ENCODE results near the gene CDC14B. TPM values are rescaled to one million over a fixed set of nuclear protein-coding genes. Genes with fewer than 3 reads are reported as not detected.
"Not testable (repeated sequence)": the region's sequence is repeated elsewhere in the genome, so short reads cannot be mapped to it uniquely, and the experiment has no call there.

Gene CDC14B
- total RNA-seq, 1 donor from 2014 or later: 15.1 TPM

DNA sequence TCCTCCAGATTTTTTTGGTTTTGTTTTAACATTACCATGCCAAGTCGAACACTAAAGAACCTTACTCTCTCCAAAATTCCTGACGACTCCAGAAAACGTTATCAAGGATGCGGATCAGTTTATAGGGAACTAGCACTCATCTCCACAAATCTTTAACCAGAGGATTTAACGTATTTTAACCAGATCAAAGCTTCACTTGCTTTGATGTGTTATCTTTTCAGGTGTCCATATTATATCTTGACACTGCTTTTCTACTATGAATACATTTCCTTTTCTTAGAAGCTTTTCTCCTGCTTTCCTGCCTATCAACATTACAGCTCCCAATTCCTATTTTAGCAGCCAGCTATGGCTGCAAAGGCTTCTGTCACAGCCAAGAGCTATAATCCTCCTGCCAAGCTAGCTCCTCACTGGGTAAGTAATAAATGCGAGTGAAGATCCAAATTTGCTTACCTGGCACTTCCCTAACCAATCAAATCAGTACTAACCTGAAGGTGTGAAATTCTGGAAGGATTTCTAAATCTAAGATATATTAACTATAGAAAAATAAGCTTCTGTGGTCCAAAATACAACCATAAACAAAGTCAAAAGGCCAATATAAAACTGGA is 60.2 kb downstream of the CDC14B start:
- intact Hi-C loops (cut with DNase I): no loop called here
- DNase-seq (no peak), ATAC-seq (ENCODE audit: poor library complexity) (peak; percentile 40)

DNA sequence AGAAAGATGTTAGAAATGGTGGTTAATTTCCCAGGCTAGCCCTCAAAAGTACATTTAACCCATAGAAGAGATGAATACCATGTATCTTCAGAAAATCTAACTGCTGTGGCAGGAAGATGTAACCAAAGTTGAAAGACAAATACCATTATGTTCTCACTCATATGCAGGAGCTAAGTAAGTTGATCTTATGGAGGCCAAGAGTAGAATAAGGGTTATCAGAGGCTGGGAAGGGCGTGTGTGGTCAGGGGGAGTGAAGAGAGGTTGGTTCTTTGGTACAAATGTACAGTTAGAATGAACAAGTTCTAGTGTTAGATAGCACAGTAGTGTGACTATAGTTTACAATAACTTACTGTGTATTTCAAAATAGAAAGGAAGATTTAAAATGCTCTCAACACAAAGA is 61.7 kb downstream of the CDC14B start:
- ATAC-seq (ENCODE audit: poor library complexity): no peak
- no peak for DNase-seq
- intact Hi-C loops (cut with DNase I): no loop called here

DNA sequence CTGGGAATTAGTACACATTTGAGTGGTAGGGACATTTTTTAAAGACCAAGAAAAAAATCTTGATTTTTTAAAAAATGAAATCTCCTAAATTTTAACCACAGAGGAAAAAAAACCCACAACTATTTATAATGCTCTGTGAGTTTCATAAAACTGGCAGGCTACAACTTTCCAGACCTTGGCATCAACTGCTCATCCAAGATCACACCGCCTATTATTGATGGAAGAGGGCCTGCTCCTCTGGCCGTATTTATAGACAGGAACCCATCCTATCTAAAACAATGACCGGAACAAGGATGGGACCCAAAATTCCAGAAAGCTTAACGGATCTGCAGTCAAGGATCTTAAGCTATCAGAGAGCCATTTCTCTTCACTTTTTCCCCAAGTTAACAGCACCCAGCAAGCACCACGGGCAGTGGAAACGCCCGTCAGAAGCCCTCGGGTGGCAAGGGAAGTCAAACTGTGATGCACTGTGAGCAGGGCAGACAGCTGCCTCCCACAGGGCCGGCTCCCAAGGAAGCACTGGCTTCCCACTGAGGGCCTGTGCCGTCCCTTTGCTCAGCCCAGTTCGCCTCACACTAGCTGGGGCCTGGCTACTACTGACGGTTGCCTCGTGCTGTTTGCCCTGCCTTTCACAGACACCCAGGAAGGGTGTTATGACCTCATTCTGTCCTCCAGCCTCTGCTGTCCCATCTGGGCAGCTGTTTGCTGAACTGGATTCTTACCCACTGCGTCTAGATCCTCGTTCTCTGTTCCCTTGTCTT is 62.8 kb downstream of the CDC14B start:
- intact Hi-C loops (cut with DNase I): no loop called here
- ATAC-seq (ENCODE audit: poor library complexity): peak; percentile 60
- DNase-seq: peak; percentile 42

DNA sequence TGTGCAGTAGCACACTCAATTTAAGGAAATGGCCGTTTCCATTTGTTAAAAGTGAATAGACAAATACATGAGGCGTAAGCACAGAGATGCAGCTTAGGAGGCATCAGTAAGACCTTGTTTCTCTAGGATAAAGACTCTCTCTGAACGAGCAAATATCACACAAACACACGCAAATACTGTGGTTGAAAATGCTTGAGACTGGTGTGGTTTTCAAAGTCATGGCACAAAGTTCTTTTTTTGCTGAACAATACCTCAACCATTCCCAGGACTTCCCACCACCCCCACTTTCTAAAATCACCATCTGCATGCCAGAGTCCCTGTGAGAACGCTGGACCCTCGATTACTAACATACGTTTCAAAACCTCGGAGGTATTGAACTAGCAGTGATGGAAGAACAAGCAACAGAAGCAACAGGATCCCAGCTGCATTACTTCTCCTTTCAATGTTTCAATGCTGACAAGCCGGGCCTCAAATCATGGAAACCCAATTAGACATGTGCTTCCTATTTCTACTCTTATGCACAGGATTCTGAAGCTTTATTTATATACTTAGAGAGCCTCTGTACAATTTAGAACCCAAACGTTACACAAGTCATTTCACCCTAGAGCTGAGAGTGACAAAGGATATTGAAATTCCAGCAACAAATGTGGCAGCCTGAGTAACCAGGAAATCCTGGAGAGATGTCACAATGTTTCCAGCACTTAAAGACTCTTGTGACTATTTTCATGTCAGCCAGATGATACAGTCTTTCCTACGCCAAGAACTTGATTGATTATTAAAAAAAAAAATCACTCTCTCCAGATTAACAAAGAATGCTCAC is 63.9 kb downstream of the CDC14B start:
- ATAC-seq (ENCODE audit: poor library complexity) (peak; percentile 51), DNase-seq (no peak)
- intact Hi-C loops (cut with DNase I): no loop called here

DNA sequence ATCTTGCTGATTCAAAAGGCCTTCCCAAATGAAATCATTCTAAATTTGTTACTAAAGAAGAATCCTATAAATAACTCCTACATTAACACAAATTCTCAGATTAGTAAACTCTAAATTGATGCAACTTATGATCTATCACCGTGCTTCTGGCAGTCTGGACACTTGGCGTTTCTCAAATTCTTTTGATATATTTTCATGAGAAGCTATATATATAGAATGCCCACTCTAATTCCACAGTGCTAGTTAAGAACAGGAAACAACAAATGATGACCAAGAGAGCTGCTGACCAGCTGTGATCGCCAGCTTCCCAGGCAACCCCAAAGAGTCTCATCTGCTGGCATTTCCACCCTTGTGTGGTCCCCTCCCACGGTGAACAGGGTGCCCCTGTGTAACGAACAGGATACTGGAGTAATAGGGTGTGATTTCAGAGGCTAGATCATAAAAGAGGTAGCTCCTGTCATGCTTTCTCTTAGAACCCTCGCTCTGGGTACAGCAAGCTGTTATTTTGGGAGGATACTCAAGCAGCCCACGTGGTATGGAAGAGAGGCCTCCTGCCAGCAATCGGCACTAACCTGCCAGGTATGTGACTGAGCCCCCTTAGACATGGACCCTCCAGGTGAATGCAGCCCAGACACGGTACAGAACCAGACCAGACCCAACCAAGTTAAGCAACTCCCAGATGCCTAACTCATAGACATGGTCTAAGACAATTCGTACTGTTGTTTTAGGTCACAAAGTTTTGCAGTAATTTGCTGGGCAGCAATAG is 64.7 kb downstream of the CDC14B start:
- DNase-seq: no peak
- intact Hi-C loops (cut with DNase I): no loop called here
- ATAC-seq (ENCODE audit: poor library complexity): peak; percentile 36

DNA sequence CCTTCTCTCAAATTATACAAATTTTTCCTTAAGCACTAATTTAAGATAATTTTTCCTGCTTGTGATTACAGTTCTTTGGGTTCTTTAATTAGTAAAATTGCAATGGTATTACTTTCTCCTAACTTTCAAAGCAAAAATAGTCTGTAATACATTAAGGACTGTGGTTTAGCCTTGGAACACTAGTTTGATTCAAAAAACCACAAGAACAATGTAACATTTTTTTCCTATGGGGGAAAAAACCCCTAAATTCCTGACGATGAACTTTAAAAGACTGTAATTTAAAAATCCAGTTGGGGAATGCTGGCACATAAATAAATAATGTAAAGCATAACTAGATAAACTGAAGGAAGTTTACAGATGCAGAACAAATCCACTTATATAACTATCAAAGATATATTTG is 65.3 kb downstream of the CDC14B start:
- no peak for DNase-seq
- no peak for ATAC-seq (ENCODE audit: poor library complexity)
- intact Hi-C loops (cut with DNase I): no loop called here

DNA sequence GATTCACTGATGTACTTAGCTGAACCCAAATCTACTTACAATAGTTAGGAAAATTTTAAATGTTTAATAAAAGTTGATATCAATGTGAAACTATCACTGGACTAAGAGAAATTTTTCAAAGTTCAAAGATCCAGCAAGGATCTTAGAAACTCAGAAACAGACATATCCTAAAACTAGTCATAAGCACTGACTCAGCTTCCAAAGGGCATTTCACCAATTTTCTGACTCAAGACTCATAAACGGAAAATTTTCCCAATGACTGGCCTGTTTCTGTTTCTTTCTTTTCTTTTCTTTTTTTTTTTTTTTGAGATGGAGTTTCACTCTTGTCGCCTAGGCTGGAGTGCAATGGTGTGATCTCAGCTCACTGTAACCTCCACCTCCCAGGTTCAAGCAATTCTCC is 66.6 kb downstream of the CDC14B start:
- ATAC-seq (ENCODE audit: poor library complexity): no peak
- DNase-seq: no peak
- intact Hi-C loops (cut with DNase I): no loop called here

DNA sequence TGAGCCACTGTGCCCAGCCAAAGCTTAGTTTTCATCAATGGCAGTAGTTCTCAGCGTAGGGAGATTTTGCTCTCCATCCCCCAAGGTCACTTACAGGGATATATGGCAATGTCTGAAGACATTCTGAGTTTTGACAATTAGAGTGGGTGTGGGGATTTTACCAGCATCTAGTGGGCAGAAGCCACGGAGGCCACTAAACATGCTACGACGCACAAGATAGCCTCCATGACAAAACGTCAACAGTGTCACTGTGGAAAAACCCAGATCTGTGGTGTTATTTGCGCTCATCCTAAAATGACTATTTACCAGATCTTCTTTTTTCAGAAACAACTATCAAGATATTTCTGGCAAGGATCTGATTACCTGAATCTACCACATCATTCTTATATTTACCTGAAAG is 68.2 kb downstream of the CDC14B start:
- intact Hi-C loops (cut with DNase I): no loop called here
- no peak for ATAC-seq (ENCODE audit: poor library complexity)

DNA sequence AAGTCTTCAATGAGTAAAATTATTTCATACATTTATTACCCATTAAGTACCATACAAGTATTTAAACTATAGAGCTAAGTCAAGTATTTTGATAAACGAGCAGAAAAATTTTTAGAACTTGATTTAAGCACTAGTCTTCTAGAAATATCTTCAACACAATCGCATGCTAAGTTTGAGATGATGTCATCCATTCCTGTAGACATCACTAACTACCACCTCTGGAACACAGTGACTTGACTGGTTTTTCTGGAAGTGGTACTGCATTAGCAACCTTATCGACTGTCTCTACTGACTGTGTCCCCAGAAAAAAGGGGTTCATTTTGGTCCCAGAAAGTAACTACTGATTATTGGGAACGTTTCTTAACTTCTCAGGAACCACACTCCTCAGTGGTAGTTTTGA is 69.0 kb downstream of the CDC14B start:
- no peak for DNase-seq
- ATAC-seq (ENCODE audit: poor library complexity): no peak
- intact Hi-C loops (cut with DNase I): no loop called here

More for the DNA sequence above, 68.2 kb downstream of the CDC14B start:
- DNase-seq: no peak

DNA sequence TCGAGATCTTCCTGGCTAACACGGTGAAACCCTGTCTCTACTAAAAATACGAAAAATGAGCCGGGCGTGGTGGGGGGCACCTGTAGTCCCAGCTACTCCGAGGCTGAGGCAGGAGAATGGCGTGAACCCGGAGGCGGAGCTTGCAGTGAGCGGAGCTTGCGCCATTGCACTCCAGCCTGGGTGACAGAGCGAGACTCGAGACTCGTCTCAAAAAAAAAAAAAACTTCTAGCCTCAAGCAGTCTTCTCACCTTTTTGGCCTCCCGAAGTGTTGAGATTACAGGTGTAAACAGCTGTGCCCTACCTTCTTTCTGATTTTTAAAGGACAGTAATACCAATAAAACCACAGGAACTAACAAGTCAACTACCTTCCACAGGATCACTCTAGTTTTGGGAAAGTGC is 76.5 kb downstream of the CDC14B start:
- intact Hi-C loops (cut with DNase I); DNase-seq; ATAC-seq (ENCODE audit: poor library complexity): not testable (repeated sequence)

DNA sequence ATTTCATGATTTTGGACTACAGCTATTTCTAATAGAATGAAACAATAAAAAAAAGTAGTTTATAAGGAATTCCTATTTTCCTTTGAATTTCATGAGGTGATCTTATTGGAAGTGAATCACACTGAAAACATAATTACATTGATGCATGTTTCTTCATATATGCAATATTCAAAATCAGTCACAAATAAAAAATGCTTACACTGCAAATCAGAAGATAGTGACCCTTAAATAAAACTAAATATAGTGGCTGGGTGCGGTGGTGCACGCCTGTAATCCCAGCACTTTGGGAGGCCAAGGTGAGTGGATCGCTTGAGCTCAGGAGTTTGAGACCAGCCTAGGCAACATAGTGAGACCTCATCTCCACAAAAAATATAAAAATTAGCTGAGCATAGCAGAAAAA is 79.5 kb downstream of the CDC14B start:
- no peak for DNase-seq
- ATAC-seq (ENCODE audit: poor library complexity): no peak
- intact Hi-C loops (cut with DNase I): no loop called here

DNA sequence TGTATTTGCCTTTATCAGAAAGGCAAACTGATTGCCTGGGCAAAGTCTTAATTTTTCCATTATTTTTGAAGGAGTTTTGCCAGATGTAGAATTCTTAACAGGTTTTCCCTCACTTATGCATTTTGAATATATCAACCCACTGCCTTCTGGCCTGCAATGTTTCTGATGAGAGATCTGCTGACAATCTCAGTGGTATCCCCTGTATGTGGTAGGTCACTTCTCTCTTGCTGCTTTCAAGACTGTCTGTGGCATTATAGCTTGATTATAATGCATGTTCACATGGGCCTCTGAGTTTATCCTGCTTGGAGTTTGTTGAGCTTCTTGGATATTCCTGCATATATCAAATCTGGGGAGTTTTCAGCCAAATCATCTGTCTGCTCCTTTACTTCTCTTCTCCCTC is 87.5 kb downstream of the CDC14B start:
- intact Hi-C loops (cut with DNase I): no loop called here
- ATAC-seq (ENCODE audit: poor library complexity) (no peak), DNase-seq (no peak)

DNA sequence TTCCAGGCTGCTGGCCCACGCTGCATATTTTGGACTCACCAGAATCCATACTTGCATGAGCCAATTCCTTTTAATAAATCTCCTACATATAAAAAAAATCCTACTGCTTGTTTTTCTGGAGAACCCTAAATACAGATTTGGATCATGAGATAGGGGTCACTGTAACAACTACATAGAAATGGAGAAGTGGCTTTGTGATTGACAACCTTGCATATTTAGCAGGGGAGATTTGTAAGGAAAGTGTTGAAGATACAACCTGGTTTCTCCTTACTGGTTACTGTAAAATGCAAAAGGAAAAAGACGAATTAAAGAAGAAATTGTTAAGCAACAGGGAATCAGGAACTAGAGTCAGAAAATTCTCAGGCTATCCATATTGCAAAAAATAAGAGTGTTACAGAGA is 94.9 kb downstream of the CDC14B start:
- intact Hi-C loops (cut with DNase I): no loop called here
- DNase-seq (no peak), ATAC-seq (ENCODE audit: poor library complexity) (no peak)

DNA sequence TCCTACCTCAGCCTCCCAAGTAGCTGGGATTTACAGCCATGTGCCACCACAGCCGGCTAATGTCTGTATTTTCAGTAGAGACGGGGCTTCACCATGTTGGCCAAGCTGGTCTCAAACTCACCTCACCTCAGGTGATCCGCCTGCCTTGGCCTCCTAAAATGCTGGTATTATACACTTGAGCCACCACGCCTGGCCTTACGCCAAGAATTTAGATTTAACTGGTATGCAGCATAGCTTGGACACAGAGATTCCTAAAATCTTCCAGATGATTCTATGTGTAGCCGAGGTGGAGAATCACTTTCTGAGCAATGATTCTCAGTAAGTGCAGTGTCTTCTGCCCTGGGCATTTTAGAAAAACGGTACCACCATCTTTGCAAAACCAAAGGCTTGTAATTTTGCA is 95.6 kb downstream of the CDC14B start:
- intact Hi-C loops (cut with DNase I): no loop called here
- no peak for ATAC-seq (ENCODE audit: poor library complexity)
- no peak for DNase-seq

DNA sequence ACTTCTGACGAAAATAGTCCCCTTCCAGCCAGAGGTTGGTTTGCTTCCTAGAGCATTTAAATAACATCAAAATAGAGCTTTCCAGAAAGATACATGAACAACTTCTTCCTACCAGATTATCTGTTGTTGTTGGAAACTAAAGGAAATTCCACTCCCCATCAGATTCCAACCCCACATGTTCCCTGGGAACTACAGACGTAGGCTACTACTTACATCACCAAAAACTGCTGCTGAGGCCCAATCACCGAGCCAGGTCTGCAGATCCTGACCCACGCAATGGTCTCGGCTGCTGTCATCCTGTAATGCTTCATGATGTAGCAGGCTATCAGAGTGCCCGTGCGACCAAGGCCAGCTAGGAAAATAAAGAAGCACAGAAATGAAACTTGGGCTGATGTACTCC is 96.3 kb downstream of the CDC14B start:
- DNase-seq: peak; percentile 68
- intact Hi-C loops (cut with DNase I): no loop called here
- ATAC-seq (ENCODE audit: poor library complexity): peak; percentile 85

DNA sequence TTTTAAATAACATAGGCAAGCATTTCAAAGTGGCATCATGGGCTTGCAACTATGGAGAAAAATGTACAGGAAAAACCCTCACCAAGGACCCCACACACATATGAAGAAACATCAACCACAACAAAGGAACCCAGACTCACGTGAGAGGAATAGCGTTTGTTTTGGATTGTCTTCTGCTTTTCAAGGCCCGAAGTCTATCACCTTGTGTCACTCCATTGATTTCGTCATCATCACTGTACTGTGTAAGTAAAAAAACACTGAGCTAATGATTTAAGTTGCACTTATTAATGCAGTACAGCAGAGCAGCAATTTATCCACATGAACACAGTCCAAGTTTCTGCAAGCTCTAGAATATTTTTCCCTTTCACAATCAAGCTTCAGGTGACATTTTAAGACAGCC is 97.3 kb downstream of the CDC14B start:
- ATAC-seq (ENCODE audit: poor library complexity) (no peak), DNase-seq (no peak)
- intact Hi-C loops (cut with DNase I): no loop called here

DNA sequence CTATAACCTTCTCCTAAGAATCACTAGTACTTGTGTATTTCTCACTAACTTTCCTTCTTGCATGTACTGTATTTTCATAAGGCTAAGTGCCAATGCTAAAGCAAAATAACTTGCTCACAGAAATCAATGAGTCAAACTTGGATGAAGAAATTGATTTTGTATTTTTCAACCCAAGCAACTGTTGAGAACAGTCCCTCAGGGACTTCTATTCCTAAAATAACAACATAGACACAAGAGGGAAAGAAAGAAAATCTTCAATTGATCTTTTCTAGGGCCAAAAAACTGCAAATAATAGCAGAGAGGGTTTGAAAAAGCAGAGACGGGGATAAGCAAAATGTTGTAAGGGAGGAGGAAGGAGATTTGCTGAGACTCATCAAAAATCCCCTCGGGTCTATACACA is 99.9 kb downstream of the CDC14B start:
- no peak for DNase-seq
- intact Hi-C loops (cut with DNase I): no loop called here
- no peak for ATAC-seq (ENCODE audit: poor library complexity)

DNA sequence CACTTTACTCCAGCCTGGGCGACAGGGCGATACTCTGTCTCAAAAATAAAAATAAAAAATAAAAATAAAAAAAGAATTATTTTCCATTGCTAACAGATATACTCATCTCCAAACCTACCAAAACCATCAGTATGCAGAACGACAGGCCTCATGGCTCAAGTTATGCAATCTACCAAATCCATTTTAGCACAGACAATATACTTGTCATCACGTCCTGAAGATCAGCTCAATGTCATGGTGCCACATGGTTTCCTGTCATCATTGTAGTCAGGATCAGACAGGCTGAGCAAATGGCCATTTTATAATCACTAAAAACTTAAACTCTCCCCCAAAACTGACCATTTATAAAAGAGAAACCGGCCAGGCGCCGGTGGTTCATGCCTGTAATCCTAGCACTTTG is 100.5 kb downstream of the CDC14B start:
- ATAC-seq (ENCODE audit: poor library complexity): no peak
- intact Hi-C loops (cut with DNase I): no loop called here
- DNase-seq: no peak

Measured in Right ventricle myocardium superior (tissue), 1 donor.